Calu3 (cell line): ENCODE measurements around the gene SELENOF. TPM values are rescaled to one million over a fixed set of nuclear protein-coding genes. Genes with fewer than 3 reads are reported as not detected.

Source experiments
- BruUV-seq: library from RNA; stranded (reverse); fragments of 400-500 nt; replicated peaks from 2 replicates; lab custom pipeline; 2021; lab: Mats Ljungman, UMichigan
- CTCF ChIA-PET: fragments of 300-600 bp; sonication (Branson Sonifier 250); formaldehyde crosslinking; loops from one replicate; lab custom pipeline; 2022; ENCODE audit warnings: antibody characterized with exemption; lab: Charles Lee
- DNase-seq: peaks from one replicate; pipeline ENCODE4 v3.0.0; 2022
- H3K27ac Mint-ChIP-seq: one replicate; pipeline ENCODE4 v1.8.0; 2022; ENCODE audit warnings: mixed read lengths; ENCODE audit not compliant: unreplicated experiment
- H3K27me3 Mint-ChIP-seq: one replicate; pipeline ENCODE4 v1.8.0; 2022; ENCODE audit warnings: mixed read lengths; ENCODE audit not compliant: unreplicated experiment
- H3K36me3 Mint-ChIP-seq: one replicate; pipeline ENCODE4 v1.8.0; 2022; ENCODE audit warnings: mild to moderate bottlenecking, moderate library complexity, mixed read lengths; ENCODE audit not compliant: insufficient read depth, unreplicated experiment
- H3K4me1 Mint-ChIP-seq: one replicate; pipeline ENCODE4 v1.8.0; 2022; ENCODE audit warnings: mild to moderate bottlenecking, low read depth, mixed read lengths; ENCODE audit not compliant: unreplicated experiment
- H3K4me3 Mint-ChIP-seq: one replicate; pipeline ENCODE4 v1.8.0; 2022; ENCODE audit warnings: mild to moderate bottlenecking, low read depth, moderate library complexity, mixed read lengths; ENCODE audit not compliant: unreplicated experiment
- H3K9me3 Mint-ChIP-seq: one replicate; pipeline ENCODE4 v1.8.0; 2022; ENCODE audit warnings: low read depth, mixed read lengths; ENCODE audit not compliant: unreplicated experiment
- intact Hi-C: fragments of 100-400 bp; cut with micrococcal nuclease; formaldehyde crosslinking; loops from one replicate; pipeline ENCODE4 v1.10.0; 2022; ENCODE audit not compliant: unreplicated experiment
- total RNA-seq: library from RNA; stranded (reverse); gene quantifications from 2 replicates; pipeline ENCODE4 v1.2.3, GENCODE V29; 2022
- TF ChIP-seq, protein P1 (sequence below): fragments of 200-600 bp; IDR thresholded peaks from one replicate; pipeline ENCODE4 v1.8.0; 2022; ENCODE audit warnings: antibody characterized with exemption; ENCODE audit not compliant: unreplicated experiment

SELENOF gene
- total RNA-seq, 1 experiment from 2014 or later = 296 TPM

DNA sequence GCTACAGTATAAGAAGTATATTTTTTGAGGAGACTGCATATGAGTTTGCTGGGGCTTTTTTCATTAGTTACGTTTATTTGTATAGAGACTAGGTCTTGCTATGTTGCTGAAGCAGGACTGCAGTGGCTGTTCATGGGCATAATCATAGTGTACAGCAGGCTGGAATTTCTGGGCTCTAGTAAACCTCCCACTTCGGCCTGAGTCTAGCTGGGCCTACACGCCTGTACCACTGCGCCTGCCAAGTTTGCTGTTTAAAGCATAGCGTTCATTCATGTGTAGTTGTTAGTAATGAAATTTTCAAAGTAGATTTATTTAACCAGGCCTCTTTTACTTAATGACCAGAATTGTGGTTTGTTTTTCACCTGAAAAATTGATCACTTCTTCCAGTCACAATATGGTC lies 34.3 kb upstream of the SELENOF start:
- H3K4me1 Mint-ChIP-seq = no peaks in the 10 kb centered on the region
- intact Hi-C loops = no loop called here
- DNase-seq = no peak
- no peaks in the 10 kb centered on the region for H3K36me3 Mint-ChIP-seq
- H3K27ac Mint-ChIP-seq = no peak overlapping the region
- H3K9me3 Mint-ChIP-seq = no peaks in the 10 kb centered on the region
- H3K4me3 Mint-ChIP-seq = no peak overlapping the region
- CTCF ChIA-PET = no interaction called here
- no TSS peak for BruUV-seq
- TF ChIP-seq, protein P1, sequence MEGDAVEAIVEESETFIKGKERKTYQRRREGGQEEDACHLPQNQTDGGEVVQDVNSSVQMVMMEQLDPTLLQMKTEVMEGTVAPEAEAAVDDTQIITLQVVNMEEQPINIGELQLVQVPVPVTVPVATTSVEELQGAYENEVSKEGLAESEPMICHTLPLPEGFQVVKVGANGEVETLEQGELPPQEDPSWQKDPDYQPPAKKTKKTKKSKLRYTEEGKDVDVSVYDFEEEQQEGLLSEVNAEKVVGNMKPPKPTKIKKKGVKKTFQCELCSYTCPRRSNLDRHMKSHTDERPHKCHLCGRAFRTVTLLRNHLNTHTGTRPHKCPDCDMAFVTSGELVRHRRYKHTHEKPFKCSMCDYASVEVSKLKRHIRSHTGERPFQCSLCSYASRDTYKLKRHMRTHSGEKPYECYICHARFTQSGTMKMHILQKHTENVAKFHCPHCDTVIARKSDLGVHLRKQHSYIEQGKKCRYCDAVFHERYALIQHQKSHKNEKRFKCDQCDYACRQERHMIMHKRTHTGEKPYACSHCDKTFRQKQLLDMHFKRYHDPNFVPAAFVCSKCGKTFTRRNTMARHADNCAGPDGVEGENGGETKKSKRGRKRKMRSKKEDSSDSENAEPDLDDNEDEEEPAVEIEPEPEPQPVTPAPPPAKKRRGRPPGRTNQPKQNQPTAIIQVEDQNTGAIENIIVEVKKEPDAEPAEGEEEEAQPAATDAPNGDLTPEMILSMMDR = no peak
- no peaks in the 10 kb centered on the region for H3K27me3 Mint-ChIP-seq

DNA sequence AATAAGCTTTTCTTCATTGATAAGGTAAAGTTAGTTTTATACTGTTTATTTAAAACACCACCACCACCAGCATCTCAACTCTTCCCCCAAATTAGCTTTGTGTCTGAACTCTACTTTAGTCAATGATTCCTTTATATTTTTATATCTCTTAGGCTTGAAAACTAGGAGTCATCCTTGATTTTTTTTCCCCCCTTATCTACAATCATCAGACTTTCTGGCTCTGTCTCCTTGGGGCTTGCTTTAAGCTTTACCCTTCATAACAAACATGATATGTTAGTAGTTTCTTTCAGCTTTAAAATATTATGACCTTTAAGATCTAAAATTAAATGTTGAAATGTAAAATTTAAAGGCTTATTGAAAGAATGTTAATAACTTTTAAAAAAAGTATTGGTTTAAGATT lies 28.8 kb upstream of the SELENOF start:
- Mint-ChIP-seq H3K36me3 (no peaks in the 10 kb centered on the region), H3K27me3 (no peaks in the 10 kb centered on the region), H3K27ac (no peak overlapping the region), H3K4me1 (peaks cover 23% of the 10 kb centered on the region), H3K9me3 (no peaks in the 10 kb centered on the region), H3K4me3 (no peak overlapping the region)
- CTCF ChIA-PET = no interaction called here
- TF ChIP-seq, protein P1 = no peak
- intact Hi-C loops = no loop called here
- DNase-seq = no peak
- no TSS peak for BruUV-seq

DNA sequence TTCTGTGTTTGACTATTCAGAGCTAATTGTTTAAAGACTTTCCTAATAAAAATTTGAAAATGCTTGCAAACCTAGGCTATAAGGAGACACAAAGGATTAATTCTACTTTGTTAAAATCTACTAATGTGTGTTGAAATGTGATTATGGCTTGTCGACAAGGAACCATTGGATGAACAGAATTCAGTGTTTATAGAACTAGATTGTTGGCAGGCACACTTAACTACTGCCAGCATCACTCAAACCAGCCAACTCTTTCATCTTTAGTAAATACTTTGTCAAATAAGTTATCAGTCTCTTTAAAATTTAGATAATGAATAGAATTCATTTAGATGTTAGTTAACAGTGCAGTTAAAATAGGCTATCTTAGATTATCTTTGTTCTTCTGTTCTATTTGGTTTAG lies 28.1 kb upstream of the SELENOF start:
- TF ChIP-seq, protein P1 = no peak
- CTCF ChIA-PET = no interaction called here
- peaks cover 28% of the 10 kb centered on the region for H3K4me1 Mint-ChIP-seq
- BruUV-seq = no TSS peak
- H3K27ac Mint-ChIP-seq = no peak overlapping the region
- H3K4me3 Mint-ChIP-seq = no peak overlapping the region
- no peak for DNase-seq
- H3K27me3 Mint-ChIP-seq = no peaks in the 10 kb centered on the region
- intact Hi-C loops = no loop called here
- H3K36me3 Mint-ChIP-seq = no peaks in the 10 kb centered on the region
- H3K9me3 Mint-ChIP-seq = no peaks in the 10 kb centered on the region

DNA sequence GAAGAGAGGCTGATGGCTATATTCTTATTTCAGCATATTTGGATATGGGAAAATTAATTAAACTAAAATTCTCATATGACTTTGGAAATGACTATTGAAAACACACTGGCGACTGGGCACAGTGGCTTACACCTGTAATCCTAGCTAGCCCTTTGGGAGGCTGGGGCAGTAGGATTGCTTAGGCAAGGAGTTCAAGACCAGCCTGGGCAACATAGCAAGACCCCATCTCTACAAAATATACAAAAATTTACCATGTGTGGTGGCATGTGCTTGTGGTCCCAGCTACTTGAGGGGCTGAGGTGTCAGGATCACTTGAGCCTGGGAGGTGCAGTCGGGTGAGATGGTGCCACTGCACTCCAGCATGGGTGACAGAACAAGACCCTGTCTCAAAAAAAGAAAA lies 26.7 kb upstream of the SELENOF start:
- Mint-ChIP-seq H3K27me3 (no peaks in the 10 kb centered on the region), H3K36me3 (no peaks in the 10 kb centered on the region), H3K4me1 (peaks cover 28% of the 10 kb centered on the region), H3K27ac (no peak overlapping the region), H3K4me3 (no peak overlapping the region), H3K9me3 (no peaks in the 10 kb centered on the region)
- CTCF ChIA-PET = no interaction called here
- intact Hi-C loops = no loop called here
- no TSS peak for BruUV-seq
- TF ChIP-seq, protein P1 = no peak
- no peak for DNase-seq
